Rectal smooth muscle tissue (tissue), 1 donor: ENCODE results near the gene ATAD3B.
"Not testable (repeated sequence)": the region's sequence is repeated elsewhere in the genome, so short reads cannot be mapped to it uniquely, and the experiment has no call there.

Experiments
- H3K27ac ChIP-seq: one replicate; pipeline ENCODE4 v1.7.0; 2013; ENCODE audit warnings: low read depth, low read length, inconsistent platforms
- H3K27me3 ChIP-seq: one replicate; pipeline ENCODE4 v1.7.0; 2013; ENCODE audit warnings: low read length; ENCODE audit not compliant: control insufficient read depth, insufficient read depth
- H3K36me3 ChIP-seq: one replicate; pipeline ENCODE4 v1.7.0; 2013; ENCODE audit warnings: low read length; ENCODE audit not compliant: control insufficient read depth, insufficient read depth
- H3K4me1 ChIP-seq: one replicate; pipeline ENCODE4 v1.7.0; 2013; ENCODE audit warnings: low read length; ENCODE audit not compliant: control insufficient read depth, insufficient read depth
- H3K4me3 ChIP-seq: one replicate; pipeline ENCODE4 v1.7.0; 2013; ENCODE audit warnings: low read length
- H3K9ac ChIP-seq: one replicate; pipeline ENCODE4 v1.7.0; 2013; ENCODE audit warnings: low read length

ATAD3B gene

DNA sequence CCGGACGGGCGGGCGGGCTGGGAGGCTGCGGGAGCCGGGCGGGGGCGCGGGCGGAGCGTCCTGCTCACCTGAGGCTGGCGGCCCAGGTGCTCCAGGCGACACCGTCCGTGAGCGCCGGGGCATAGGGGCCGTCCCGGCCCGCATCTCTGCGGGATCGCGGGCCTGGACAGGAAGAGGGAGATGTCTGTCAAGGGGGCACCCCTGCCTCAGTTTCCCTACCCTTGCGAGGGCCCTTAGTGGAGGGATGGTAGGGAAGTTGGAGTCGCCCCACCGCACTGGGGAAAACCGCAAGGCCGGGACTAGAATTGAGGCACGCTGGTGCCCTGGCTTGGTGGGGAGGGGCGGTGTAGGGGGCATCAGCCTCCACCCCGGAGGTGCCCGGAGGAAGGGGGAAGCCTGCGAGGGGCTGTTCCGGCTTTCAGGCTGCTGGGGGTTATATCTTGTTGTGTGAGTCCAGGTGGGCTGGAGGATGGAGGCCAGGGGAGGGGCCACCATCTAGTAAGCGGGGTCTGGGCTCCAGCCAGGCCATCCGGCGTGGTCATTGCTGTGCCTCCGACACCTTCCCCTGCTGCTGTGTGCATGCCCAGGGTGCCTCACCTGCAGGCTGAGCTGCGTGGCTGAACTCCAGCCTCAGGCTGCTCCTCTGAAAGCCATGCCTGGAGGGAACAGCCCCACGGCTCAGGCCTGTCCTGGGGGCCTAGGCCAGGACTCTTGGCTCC lies 35.5 kb upstream of the ATAD3B start:
- Histone ChIP-seq H3K27ac (peak overlapping the region; percentile 11), H3K36me3 (no peaks in the 10 kb centered on the region), H3K4me1 (peaks cover 39% of the 10 kb centered on the region), H3K9ac (no peak overlapping the region), H3K4me3 (peak overlapping the region; percentile 62), H3K27me3 (no peaks in the 10 kb centered on the region)

DNA sequence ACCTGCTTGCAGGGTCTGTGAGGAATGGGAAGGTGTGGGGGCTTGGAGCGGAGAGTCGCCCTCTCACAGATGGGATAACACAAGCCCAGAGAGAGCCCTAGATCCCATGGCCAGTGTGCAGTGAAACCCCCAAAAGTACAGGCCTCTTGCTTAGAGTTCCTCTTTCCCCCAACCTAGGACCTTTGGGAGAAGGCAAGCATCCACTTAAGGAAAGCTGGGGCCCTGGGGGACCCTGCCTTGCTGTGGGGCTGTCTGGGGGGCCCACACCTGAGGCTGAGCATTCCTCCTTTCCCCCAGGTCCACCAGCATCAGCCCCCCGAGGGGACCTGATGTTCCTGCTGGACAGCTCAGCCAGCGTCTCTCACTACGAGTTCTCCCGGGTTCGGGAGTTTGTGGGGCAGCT lies 34.9 kb upstream of the ATAD3B start:
- Histone ChIP-seq H3K4me1 (peaks cover 35% of the 10 kb centered on the region), H3K27ac (peak overlapping the region; percentile 18), H3K27me3 (no peaks in the 10 kb centered on the region), H3K36me3 (no peaks in the 10 kb centered on the region), H3K4me3 (peak overlapping the region; percentile 62), H3K9ac (no peak overlapping the region)

DNA sequence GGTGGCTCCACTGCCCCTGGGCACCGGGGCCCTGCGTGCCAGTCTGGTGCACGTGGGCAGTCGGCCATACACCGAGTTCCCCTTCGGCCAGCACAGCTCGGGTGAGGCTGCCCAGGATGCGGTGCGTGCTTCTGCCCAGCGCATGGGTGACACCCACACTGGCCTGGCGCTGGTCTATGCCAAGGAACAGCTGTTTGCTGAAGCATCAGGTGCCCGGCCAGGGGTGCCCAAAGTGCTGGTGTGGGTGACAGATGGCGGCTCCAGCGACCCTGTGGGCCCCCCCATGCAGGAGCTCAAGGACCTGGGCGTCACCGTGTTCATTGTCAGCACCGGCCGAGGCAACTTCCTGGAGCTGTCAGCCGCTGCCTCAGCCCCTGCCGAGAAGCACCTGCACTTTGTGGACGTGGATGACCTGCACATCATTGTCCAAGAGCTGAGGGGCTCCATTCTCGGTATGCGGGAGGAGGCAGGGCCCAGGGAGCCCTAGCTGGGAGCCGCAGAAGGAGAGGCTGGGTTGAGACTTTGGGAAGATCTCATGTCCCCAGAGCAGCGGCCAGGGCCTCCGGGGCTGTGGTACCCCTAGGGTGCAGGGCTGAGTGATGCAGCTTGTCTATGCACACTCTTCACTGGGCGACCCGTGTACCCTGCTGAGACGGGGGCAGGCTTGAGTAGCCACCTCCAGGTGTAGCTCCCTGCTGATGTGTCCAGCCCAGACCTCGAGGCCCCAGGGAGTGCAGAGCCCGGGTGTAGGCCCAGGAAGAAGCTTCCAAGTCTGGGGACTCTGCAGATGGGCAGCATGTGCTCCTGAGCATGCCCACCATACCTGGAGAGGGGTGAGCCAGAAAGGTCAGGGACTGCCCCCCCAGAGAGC lies 34.3 kb upstream of the ATAD3B start:
- Histone ChIP-seq H3K27me3 (no peaks in the 10 kb centered on the region), H3K4me3 (peak overlapping the region; percentile 4), H3K36me3 (no peaks in the 10 kb centered on the region), H3K4me1 (peaks cover 32% of the 10 kb centered on the region), H3K27ac (peak overlapping the region; percentile 18), H3K9ac (no peak overlapping the region)

DNA sequence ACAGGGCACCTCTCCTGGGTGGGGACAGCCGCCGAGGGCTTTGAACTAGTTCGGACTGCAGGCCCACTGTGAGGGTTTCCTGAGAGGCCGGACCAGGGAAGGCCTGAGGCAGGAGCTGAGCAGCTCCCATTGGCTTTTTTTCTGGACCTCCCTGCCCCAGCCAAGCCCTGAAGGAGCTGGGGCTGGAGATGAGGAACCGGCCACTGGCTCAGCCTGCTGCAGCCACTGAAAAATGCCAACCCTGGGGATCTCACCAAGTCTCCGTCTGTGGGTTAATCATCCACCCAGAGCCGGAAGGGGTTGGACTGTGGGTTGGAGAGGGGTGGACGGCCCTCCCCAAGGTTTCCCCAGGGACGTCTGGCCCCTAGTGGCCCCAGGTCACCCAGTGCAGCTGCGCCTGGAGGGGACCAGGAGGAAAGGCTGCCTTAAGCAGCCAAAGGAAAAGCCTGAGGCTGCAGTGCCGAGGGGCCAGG lies 33.6 kb upstream of the ATAD3B start:
- H3K4me1 ChIP-seq, result peaks cover 28% of the 10 kb centered on the region
- H3K36me3 ChIP-seq, result no peaks in the 10 kb centered on the region
- no peak overlapping the region for H3K9ac ChIP-seq
- H3K4me3 ChIP-seq, result no peak overlapping the region
- H3K27ac ChIP-seq, result no peak overlapping the region
- H3K27me3 ChIP-seq, result no peaks in the 10 kb centered on the region

DNA sequence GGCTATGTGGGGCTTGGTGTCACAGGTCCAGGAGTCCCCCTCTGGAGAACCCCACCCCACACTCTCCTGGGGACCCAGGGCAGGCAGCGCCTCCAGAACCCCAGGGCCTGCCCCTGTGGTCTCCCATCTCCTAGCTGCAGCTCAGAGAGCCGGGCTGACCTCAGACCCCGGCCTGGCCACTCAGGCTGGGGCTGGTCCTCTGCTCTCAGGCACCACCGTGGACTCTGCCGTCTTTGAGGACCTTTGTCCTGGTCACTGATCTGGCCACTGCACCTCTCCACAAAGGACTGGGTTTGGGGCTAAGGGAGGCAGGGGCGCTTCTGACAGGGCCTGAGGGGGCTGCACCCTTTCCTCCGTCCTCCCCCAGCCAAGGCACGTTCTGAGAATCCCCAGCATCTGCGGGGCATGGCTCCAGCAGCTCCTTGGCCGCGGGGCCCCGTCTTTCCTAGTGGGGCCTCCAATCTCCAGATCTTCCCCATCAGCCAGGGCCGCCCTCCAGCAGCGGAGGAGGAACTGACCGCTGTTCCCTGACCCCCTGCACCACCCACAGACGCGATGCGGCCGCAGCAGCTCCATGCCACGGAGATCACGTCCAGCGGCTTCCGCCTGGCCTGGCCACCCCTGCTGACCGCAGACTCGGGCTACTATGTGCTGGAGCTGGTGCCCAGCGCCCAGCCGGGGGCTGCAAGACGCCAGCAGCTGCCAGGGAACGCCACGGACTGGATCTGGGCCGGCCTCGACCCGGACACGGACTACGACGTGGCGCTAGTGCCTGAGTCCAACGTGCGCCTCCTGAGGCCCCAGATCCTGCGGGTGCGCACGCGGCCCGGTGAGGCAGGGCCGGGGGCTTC lies 32.8 kb upstream of the ATAD3B start:
- no peak overlapping the region for H3K9ac ChIP-seq
- no peak overlapping the region for H3K4me3 ChIP-seq
- no peaks in the 10 kb centered on the region for H3K36me3 ChIP-seq
- no peak overlapping the region for H3K27ac ChIP-seq
- peaks cover 20% of the 10 kb centered on the region for H3K4me1 ChIP-seq
- no peaks in the 10 kb centered on the region for H3K27me3 ChIP-seq

DNA sequence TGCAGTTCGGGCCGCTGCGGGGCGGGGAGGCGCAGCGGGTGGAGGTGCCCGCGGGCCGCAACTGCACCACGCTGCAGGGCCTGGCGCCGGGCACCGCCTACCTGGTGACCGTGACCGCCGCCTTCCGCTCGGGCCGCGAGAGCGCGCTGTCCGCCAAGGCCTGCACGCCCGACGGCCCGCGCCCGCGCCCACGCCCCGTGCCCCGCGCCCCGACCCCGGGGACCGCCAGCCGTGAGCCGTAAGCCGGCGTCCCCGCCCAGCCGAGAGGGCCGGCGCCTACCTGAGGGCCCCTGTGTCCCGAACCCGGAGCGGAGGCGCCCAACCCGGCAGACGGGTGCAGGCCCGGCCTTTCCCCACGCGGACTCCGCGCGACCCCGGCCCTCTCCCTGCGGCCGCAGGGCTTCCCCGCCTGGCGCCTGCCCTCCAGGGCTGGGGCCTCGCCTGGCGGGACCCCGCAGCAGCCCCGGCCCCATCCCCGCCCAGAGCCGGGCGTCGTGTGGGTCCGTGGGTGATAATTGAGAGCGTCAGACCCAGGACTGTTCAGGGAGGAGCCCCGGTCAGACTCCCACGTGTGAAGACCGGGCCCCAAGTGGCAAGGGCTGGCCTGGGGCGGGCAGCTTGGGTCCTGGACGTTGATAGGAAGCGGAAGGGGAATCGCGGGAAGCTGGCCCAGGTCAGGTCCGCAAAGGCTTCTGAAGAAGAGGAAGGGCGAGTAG lies 31.9 kb upstream of the ATAD3B start:
- no peak overlapping the region for H3K4me3 ChIP-seq
- H3K9ac ChIP-seq, result no peak overlapping the region
- no peaks in the 10 kb centered on the region for H3K36me3 ChIP-seq
- H3K27me3 ChIP-seq, result no peaks in the 10 kb centered on the region
- no peak overlapping the region for H3K27ac ChIP-seq
- H3K4me1 ChIP-seq, result peaks cover 11% of the 10 kb centered on the region

DNA sequence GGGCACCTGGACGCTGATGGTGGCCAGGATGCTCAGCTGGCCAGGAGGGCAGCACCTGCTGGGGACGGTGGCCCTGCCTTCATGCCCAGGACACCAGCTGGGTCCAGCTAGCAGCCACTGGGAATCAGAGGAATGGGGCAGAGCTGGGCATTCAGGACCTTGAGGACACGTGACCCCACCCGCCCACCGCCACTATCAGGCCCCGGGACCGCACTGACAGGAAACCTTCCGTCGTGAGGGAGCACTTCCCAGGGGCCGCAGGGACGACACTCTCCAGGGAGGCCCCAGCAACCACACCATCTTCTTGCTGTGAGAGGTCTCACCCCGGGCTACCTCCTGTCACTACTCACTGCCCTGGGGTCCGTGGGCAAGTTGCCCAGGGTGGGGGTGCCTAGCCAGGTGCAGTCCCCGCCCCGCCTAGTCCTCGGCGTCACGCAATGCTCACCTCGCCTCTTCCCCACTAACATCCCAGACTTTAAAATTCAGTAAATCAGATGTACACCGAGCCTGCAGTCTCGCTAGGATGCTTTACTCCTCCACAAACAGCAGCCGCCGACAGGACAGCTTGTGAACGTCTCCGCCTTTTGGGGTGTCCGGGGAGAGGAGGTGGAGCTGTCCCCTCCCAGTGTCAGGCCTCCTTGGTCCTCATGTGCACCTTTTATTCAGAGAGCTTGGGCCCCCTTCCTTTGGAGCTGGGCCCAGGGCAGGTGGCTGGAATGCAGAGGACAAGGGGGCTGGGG lies 31.1 kb upstream of the ATAD3B start:
- Histone ChIP-seq H3K27me3 (no peaks in the 10 kb centered on the region), H3K4me1 (peaks cover 6% of the 10 kb centered on the region), H3K9ac (no peak overlapping the region), H3K4me3 (no peak overlapping the region), H3K36me3 (no peaks in the 10 kb centered on the region), H3K27ac (no peak overlapping the region)

DNA sequence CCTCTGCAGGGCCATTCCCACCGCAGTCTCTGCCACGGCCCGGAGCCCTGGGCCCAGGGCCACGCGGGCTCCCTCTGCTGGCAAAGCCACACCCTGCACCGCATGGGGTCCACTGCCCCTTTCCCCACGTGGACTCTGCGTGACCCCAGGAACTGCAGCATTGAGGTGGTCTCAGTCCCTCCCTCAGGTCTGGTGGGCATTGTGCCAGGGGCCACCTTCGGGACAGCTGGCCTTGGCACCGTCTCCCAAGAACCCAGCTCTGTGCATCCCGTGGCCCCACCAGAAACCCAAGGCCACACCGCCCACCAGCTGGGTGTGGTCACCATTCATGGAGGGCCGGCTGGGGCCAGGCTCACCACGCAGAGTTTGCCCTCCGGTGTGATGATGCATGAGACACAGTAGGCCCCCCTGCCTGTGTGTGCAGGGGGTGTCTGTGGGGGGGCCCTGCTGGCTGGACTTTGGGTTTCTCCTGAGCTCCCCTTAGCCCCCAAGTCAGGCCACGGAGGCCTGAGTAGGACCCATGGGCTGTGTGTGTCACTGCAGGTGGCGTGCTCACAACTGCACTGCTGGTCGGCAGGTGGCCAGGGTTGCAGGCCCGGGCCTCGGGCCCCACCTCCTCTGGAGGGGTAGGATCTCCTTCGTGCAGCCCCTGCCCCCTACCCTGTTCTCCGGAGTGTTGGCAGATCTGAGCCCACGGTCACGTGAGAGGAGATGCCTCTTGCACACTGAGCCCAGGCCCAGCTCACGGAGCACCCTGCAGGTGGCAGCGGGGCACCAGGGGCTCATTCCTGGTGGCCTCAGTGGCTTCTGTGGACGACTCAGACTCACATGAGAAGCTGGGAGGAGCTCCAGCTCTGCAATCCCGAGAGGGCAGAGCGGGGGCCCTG lies 30.3 kb upstream of the ATAD3B start:
- no peak overlapping the region for H3K4me3 ChIP-seq
- no peaks in the 10 kb centered on the region for H3K27me3 ChIP-seq
- H3K9ac ChIP-seq, result no peak overlapping the region
- peaks cover 6% of the 10 kb centered on the region for H3K4me1 ChIP-seq
- H3K36me3 ChIP-seq, result no peaks in the 10 kb centered on the region
- H3K27ac ChIP-seq, result no peak overlapping the region

DNA sequence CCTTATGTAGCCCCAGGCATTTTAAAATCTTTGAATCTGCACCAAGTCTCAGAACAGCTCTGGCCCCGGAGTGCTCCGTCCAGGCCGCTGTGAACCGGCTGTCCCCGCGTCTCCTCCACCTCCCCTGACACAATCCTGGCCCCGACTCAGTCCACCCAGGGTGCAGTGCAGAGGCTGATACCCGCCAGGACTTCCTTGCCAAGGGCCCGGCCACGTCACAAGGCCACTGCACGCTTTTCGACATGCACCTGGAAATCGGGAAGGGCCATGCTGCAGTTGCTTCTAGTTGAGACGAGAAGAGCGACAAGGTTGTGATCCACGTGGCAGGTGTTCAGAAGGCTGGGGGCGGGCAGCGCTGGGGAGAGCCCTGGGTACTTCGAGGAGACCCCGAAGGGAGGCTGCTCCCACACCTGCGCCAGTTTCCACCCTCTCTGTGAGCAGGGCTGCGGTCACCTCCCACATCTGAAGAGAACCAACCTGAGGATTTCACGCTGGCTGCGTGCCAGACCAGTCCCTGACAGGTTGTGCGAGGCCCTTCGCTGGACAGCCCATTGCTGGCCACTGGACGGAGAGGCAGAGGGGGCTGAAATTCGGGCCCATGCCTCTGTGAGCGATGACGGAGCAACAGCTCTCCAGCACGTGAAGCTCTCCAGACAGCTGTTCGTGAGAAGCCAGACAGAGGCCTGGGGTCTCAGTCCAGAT lies 29.3 kb upstream of the ATAD3B start:
- H3K27ac ChIP-seq, result no peak overlapping the region
- peaks cover 4% of the 10 kb centered on the region for H3K4me1 ChIP-seq
- H3K9ac ChIP-seq, result no peak overlapping the region
- no peaks in the 10 kb centered on the region for H3K36me3 ChIP-seq
- no peaks in the 10 kb centered on the region for H3K27me3 ChIP-seq
- H3K4me3 ChIP-seq, result no peak overlapping the region

DNA sequence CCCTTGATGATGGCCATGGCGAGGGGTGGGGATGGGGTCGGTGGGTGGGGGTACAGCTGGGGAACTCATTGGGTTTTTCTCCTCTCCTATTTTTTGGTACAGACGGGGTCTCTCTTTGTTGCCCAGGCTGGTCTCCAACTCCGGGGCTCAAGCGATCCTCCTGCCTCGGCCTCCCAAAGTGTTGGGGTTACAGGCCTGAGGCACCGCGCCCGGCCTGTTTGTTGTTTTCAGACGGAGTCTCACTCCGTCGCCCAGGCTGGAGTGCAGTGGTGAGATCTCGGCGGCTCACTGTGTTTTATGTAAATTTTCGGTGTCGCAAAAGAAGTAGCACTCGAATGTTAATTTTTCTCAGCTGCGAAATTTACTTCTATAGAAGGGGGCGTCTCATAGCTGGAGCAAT lies 24.9 kb upstream of the ATAD3B start:
- not testable (repeated sequence) for H3K9ac ChIP-seq, H3K4me1 ChIP-seq, H3K27me3 ChIP-seq, H3K27ac ChIP-seq, H3K36me3 ChIP-seq, H3K4me3 ChIP-seq
